ENCODE data around the gene NOM1.

The NOM1 gene

GRCh38 chr7:156962145-156962544, 12.6 kb downstream of the NOM1 start:
- Histone ChIP-seq H3K36me3 (replicated peaks; ENCODE audit: low read depth, low read length) (peaks cover 85% of the 10 kb centered on the region), H3K4me1 (ENCODE audit: low read length) (no peaks in the 10 kb centered on the region), H4K20me1 (ENCODE audit: insufficient read depth, low read length) (no peaks in the 10 kb centered on the region; the same call in 1 of the 2 replicates), H3K27ac (ENCODE audit: low read length) (no peak overlapping the region), H3K9ac (ENCODE audit: low read length) (no peak overlapping the region), H2AFZ (ENCODE audit: low read depth, low read length) (no peak overlapping the region), H3K79me2 (ENCODE audit: low read length) (peaks cover 29% of the 10 kb centered on the region), H3K27me3 (ENCODE audit: low read depth, low read length) (no peaks in the 10 kb centered on the region), H3K4me2 (ENCODE audit: low read length) (no peak overlapping the region), H3K9me3 (ENCODE audit: insufficient read depth, low read length) (no peaks in the 10 kb centered on the region), H3K4me3 (ENCODE audit: low read length) (no peak overlapping the region)
- TF ChIP-seq CTCF (IDR thresholded peaks at IDR 0.05; ENCODE audit: low read depth, low read length) (no peak), EZH2phosphoT487 (IDR thresholded peaks at IDR 0.05; ENCODE audit: low read depth) (no peak)

- TF ChIP-seq CTCF (IDR thresholded peaks at IDR 0.05; ENCODE audit: low read depth, low read length) (no peak), EZH2phosphoT487 (IDR thresholded peaks at IDR 0.05; ENCODE audit: low read depth) (no peak)
- Histone ChIP-seq H3K9me3 (ENCODE audit: insufficient read depth, low read length) (no peaks in the 10 kb centered on the region), H2AFZ (ENCODE audit: low read depth, low read length) (no peak overlapping the region), H3K4me3 (ENCODE audit: low read length) (no peak overlapping the region), H3K79me2 (ENCODE audit: low read length) (peaks cover 26% of the 10 kb centered on the region), H3K9ac (ENCODE audit: low read length) (no peak overlapping the region), H3K36me3 (replicated peaks; ENCODE audit: low read depth, low read length) (peaks cover 82% of the 10 kb centered on the region), H3K4me1 (ENCODE audit: low read length) (no peaks in the 10 kb centered on the region), H3K27ac (ENCODE audit: low read length) (no peak overlapping the region), H3K4me2 (ENCODE audit: low read length) (no peak overlapping the region), H3K27me3 (ENCODE audit: low read depth, low read length) (no peaks in the 10 kb centered on the region), H4K20me1 (ENCODE audit: insufficient read depth, low read length) (no peaks in the 10 kb centered on the region; the same call in 1 of the 2 replicates)
Measured at GRCh38 chr7:156962897-156963296, 13.4 kb downstream of the NOM1 start.

DNA sequence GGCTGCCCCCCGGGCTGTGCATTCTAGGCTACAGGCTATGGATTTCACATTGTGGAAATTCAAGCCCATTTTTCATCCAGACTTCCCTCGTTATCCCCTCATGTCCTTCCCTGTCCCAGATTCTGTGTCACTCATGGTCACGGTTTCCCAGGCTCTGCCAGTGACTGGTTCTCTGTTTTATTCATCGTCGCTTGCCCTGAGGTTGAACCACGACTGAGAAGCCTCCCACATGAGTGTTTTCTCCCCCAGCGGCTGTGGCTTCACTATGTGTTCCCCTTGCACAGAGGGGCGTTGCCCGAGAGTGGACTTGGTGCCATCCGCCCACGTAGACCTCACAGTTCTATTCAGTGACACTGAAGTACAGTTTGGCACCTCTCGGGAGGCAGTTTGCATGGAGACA, 14.0 kb downstream of the NOM1 start:
- Histone ChIP-seq H3K9me3 (ENCODE audit: insufficient read depth, low read length) (no peaks in the 10 kb centered on the region), H3K4me2 (ENCODE audit: low read length) (no peak overlapping the region), H4K20me1 (ENCODE audit: insufficient read depth, low read length) (no peaks in the 10 kb centered on the region; the same call in 1 of the 2 replicates), H3K4me3 (ENCODE audit: low read length) (no peak overlapping the region), H3K9ac (ENCODE audit: low read length) (no peak overlapping the region), H3K27ac (ENCODE audit: low read length) (no peak overlapping the region), H3K79me2 (ENCODE audit: low read length) (peaks cover 21% of the 10 kb centered on the region), H2AFZ (ENCODE audit: low read depth, low read length) (no peak overlapping the region), H3K4me1 (ENCODE audit: low read length) (no peaks in the 10 kb centered on the region), H3K27me3 (ENCODE audit: low read depth, low read length) (no peaks in the 10 kb centered on the region), H3K36me3 (replicated peaks; ENCODE audit: low read depth, low read length) (peaks cover 82% of the 10 kb centered on the region)
- TF ChIP-seq EZH2phosphoT487 (IDR thresholded peaks at IDR 0.05; ENCODE audit: low read depth) (no peak), CTCF (IDR thresholded peaks at IDR 0.05; ENCODE audit: low read depth, low read length) (no peak)

DNA sequence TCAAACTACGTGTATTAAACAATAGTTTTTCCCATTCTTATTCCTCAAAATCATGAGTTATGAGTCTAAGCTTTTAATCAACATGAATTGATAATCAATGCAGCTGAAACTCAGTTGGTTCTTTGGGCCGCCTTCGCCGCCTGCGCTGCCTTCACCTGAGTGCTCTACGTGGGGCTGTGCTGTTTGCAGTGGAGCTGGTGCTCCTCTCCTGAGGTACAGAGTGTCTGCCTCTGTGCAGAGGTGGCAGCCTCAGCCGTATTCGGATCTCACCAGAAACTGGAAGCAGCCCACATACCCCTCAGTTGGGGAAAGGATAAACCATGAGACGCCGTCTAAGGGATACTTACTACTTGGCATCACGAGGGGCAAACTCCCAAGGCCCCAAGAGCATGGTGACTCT, 15.5 kb downstream of the NOM1 start:
- Histone ChIP-seq H3K27ac (ENCODE audit: low read length) (no peak overlapping the region), H2AFZ (ENCODE audit: low read depth, low read length) (no peak overlapping the region), H3K4me3 (ENCODE audit: low read length) (no peak overlapping the region), H3K9me3 (ENCODE audit: insufficient read depth, low read length) (no peaks in the 10 kb centered on the region), H3K4me2 (ENCODE audit: low read length) (no peak overlapping the region), H3K4me1 (ENCODE audit: low read length) (no peaks in the 10 kb centered on the region), H3K79me2 (ENCODE audit: low read length) (peaks cover 13% of the 10 kb centered on the region), H3K36me3 (replicated peaks; ENCODE audit: low read depth, low read length) (peaks cover 79% of the 10 kb centered on the region), H3K9ac (ENCODE audit: low read length) (no peak overlapping the region), H3K27me3 (ENCODE audit: low read depth, low read length) (no peaks in the 10 kb centered on the region), H4K20me1 (ENCODE audit: insufficient read depth, low read length) (no peaks in the 10 kb centered on the region; the same call in 1 of the 2 replicates)
- no peak for TF ChIP-seq EZH2phosphoT487 (IDR thresholded peaks at IDR 0.05; ENCODE audit: low read depth)
- no peak for TF ChIP-seq CTCF (IDR thresholded peaks at IDR 0.05; ENCODE audit: low read depth, low read length)
